Measurements from ENCODE around the gene ATP8B2. TPM values are rescaled to one million over a fixed set of nuclear protein-coding genes. Genes with fewer than 3 reads are reported as not detected.
"Not testable (repeated sequence)": the region's sequence is repeated elsewhere in the genome, so short reads cannot be mapped to it uniquely, and the experiment has no call there.

The ATP8B2 gene, protein sequence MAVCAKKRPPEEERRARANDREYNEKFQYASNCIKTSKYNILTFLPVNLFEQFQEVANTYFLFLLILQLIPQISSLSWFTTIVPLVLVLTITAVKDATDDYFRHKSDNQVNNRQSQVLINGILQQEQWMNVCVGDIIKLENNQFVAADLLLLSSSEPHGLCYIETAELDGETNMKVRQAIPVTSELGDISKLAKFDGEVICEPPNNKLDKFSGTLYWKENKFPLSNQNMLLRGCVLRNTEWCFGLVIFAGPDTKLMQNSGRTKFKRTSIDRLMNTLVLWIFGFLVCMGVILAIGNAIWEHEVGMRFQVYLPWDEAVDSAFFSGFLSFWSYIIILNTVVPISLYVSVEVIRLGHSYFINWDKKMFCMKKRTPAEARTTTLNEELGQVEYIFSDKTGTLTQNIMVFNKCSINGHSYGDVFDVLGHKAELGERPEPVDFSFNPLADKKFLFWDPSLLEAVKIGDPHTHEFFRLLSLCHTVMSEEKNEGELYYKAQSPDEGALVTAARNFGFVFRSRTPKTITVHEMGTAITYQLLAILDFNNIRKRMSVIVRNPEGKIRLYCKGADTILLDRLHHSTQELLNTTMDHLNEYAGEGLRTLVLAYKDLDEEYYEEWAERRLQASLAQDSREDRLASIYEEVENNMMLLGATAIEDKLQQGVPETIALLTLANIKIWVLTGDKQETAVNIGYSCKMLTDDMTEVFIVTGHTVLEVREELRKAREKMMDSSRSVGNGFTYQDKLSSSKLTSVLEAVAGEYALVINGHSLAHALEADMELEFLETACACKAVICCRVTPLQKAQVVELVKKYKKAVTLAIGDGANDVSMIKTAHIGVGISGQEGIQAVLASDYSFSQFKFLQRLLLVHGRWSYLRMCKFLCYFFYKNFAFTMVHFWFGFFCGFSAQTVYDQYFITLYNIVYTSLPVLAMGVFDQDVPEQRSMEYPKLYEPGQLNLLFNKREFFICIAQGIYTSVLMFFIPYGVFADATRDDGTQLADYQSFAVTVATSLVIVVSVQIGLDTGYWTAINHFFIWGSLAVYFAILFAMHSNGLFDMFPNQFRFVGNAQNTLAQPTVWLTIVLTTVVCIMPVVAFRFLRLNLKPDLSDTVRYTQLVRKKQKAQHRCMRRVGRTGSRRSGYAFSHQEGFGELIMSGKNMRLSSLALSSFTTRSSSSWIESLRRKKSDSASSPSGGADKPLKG
- total RNA-seq, result 10 to 100 TPM in 1 of 4 donors, 1 to 10 TPM in 3; 5.8 to 22.5 (median 7.2) TPM

DNA sequence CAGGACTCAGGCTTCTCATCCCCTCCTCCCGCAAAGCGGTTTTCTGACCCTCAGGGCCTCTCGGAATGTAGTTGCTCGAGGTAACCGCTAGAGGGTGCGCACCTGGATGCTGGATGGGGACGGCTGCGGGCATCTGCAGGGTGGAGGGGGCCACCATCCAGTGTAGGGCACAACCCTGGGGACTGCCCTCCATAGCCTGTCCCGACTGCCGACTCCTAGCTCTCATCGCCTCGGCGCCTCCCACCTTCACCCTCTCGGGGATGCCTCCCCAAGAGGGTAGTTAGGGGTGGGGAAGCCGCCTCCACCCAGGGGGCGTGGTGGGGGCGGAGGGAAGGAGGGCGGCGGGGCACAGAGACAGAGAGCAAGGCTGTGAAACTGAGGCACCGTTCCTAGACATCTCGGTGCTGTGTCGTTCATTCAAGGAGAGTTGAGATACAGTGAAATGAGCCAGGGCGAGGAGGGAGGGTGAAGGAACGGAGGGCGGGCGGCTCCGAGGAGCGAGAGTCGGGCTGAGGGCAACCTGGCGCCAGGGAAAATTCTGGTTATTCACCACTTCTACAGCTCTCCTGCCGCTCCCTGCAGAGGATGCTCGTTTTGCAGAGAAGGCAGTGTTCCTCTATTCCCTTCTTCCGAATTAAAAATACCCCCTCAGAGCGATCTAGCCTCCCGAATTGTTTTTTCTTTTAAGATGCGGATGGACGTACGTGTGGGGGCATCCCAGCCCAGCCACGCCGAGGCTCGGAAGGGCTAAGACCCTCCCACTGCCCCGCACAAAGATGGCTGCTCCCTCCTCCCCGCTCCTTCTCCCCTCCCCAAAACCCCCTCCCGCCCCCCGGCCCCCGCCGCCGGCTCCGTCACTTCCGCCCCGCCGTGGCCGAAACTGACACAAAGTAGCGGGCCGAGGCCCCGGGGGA is at the start of gene ATP8B2:
Gene ATP8B2, plus strand, starts transcription at position 857 of the 914 bp plus-strand sequence. CDS start 2,617 bp downstream, outside the sequence.
- Histone ChIP-seq H3K36me3 (no peaks in the 10 kb centered on the region), H3K27ac (peak within 1 kb of the TSS; percentile 43 to 80 (median 76)), H3K9me3 (no peaks in the 10 kb centered on the region), H3K4me1 (peaks cover 21 to 28% of the 10 kb centered on the region in 2 donors), H3K27me3 (peaks cover 23 to 29% (median 28%) of the 10 kb centered on the region in 3 donors), H3K4me3 (peak within 1 kb of the TSS; percentile 48 to 58 (median 56))
- ATAC-seq (peak; percentile 45 to 63), DNase-seq (peak; percentile 50 to 60)
- in situ Hi-C loops (cut with MboI; ENCODE audit: low sequenced_read_pairs in 4 of 4), result loop anchor here in 1 of 4 donors (25.0 kb wide), 1 partner anchor 313 kb away; no protein-coding TSS in a partner anchor
- intact Hi-C loops (cut with DNase I; ENCODE audit: low total_unique reads), result loop anchor here (5.0 to 10.0 kb wide), 2 partner anchors 80 to 117 kb away; partner anchors contain the start of gene IL6R
- TF ChIP-seq, protein P1, sequence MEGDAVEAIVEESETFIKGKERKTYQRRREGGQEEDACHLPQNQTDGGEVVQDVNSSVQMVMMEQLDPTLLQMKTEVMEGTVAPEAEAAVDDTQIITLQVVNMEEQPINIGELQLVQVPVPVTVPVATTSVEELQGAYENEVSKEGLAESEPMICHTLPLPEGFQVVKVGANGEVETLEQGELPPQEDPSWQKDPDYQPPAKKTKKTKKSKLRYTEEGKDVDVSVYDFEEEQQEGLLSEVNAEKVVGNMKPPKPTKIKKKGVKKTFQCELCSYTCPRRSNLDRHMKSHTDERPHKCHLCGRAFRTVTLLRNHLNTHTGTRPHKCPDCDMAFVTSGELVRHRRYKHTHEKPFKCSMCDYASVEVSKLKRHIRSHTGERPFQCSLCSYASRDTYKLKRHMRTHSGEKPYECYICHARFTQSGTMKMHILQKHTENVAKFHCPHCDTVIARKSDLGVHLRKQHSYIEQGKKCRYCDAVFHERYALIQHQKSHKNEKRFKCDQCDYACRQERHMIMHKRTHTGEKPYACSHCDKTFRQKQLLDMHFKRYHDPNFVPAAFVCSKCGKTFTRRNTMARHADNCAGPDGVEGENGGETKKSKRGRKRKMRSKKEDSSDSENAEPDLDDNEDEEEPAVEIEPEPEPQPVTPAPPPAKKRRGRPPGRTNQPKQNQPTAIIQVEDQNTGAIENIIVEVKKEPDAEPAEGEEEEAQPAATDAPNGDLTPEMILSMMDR (IDR thresholded peaks at IDR 0.05 in 4 of 5, conservative IDR thresholded peaks at IDR 0.05 in 1 of 5), result peak; percentile 72 to 92 (median 88)
- TF ChIP-seq POLR2A (IDR thresholded peaks at IDR 0.05), result no peak

DNA sequence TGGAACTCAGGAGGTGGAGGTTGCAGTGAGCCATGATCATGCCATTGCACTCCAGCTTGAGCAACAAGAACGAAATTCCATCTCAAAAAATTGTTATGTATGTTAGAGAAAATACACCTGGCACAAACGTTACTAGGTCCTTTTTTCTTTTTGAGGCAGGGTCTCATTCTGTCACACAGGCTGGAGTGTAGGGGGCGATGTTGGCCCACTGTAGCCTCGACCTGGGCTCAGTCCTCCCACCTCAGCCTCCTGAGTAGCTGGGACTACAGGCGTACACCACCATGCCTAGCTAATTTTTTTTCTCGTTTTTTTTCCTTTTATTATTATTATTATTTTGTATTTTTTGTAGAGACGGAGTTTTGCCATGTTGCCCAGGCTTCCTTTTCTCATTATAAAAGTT is 48.5 kb upstream of the ATP8B2 start:
- H3K27me3 ChIP-seq, result no peaks in the 10 kb centered on the region
- H3K36me3 ChIP-seq, result peaks cover 0 to 21% of the 10 kb centered on the region in 2 donors
- intact Hi-C loops (cut with DNase I; ENCODE audit: low total_unique reads) (loop anchor here (10.0 kb wide), 1 partner anchor 52 kb away; the partner anchor contains the start of gene UBAP2L), in situ Hi-C loops (cut with MboI; ENCODE audit: low sequenced_read_pairs in 4 of 4) (loop anchor here in 3 of 4 donors (10.0 kb wide), 4 partner anchors 52 to 282 kb away; partner anchors contain the start of genes TPM3 (in 2 of the 3), RPS27 (in 1 of the 3) and UBAP2L (in 1 of the 3))
- H3K4me3 ChIP-seq, result no peak overlapping the region
- no peak overlapping the region for H3K27ac ChIP-seq
- no peak for TF ChIP-seq POLR2A (IDR thresholded peaks at IDR 0.05)
- TF ChIP-seq, protein P1 (IDR thresholded peaks at IDR 0.05 in 4 of 5, conservative IDR thresholded peaks at IDR 0.05 in 1 of 5), result no peak
- H3K4me1 ChIP-seq, result peaks cover 7 to 10% of the 10 kb centered on the region in 2 donors
- DNase-seq (no peak), ATAC-seq (no peak)
- no peaks in the 10 kb centered on the region for H3K9me3 ChIP-seq

DNA sequence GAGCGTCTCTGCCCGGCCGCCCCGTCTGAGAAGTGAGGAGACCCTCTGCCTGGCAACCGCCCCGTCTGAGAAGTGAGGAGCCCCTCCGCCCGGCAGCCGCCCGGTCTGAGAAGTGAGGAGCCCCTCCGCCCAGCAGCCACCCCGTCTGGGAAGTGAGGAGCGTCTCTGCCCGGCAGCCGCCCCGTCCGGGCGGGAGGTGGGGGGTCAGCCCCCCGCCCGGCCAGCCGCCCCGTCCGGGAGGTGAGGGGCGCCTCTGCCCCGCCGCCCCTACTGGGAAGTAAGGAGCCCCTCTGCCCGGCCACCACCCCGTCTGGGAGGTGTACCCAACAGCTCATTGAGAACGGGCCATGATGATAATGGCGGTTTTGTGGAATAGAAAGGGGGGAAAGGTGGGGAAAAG is 37.7 kb upstream of the ATP8B2 start:
- H3K4me1 ChIP-seq; in situ Hi-C loops (cut with MboI; ENCODE audit: low sequenced_read_pairs in 4 of 4); H3K4me3 ChIP-seq; H3K27me3 ChIP-seq; H3K36me3 ChIP-seq; ATAC-seq; H3K9me3 ChIP-seq; DNase-seq; intact Hi-C loops (cut with DNase I; ENCODE audit: low total_unique reads); H3K27ac ChIP-seq: not testable (repeated sequence)

DNA sequence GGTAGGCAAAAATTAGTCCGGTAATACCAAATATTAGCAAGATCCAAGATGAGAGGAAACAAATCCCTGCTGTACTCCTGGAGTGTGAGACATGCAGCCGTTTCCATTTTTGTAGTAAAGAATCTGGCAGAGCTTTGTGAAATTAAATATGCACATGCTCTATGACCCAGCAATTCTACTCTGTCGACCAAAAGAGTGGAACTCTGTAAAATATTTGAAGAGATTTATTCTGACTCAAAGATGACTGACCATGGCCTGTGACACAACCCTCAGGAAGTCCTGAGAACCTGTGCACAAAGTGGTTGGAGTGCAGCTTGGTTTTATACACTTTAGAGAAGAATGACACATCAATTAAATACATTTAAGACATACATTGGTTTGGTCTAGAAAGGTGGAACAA is 36.7 kb upstream of the ATP8B2 start:
- Histone ChIP-seq H3K27ac (no peak overlapping the region), H3K4me1 (no peaks in the 10 kb centered on the region), H3K27me3 (no peaks in the 10 kb centered on the region), H3K36me3 (no peaks in the 10 kb centered on the region), H3K4me3 (no peak overlapping the region), H3K9me3 (no peaks in the 10 kb centered on the region)
- DNase-seq (no peak), ATAC-seq (no peak)
- in situ Hi-C loops (cut with MboI; ENCODE audit: low sequenced_read_pairs in 4 of 4), result no loop called here
- intact Hi-C loops (cut with DNase I; ENCODE audit: low total_unique reads), result no loop called here
- TF ChIP-seq, protein P1 (IDR thresholded peaks at IDR 0.05 in 4 of 5, conservative IDR thresholded peaks at IDR 0.05 in 1 of 5), result no peak
- TF ChIP-seq POLR2A (IDR thresholded peaks at IDR 0.05), result no peak

All from gastrocnemius medialis (tissue), 4 donors.